Uterus (tissue), 2 donors: Measurements from ENCODE around the gene EID3.

Experiments
- CTCF ChIP-seq, 4 experiments: fragments of 200-600 bp in 2 of 4; fragments of 450-650 bp in 2 of 4; sonication (generic) in 2 of 4; IDR thresholded peaks; one replicate each; pipeline ENCODE4 v1.5.1; 2016 to 2019; ENCODE audit warnings: antibody characterized with exemption in 4 of 4, mild to moderate bottlenecking in 2 of 4, moderate library complexity in 1 of 4
- POLR2A ChIP-seq, 2 donors: fragments of 450-650 bp; IDR thresholded peaks; one replicate each; pipeline ENCODE4 v1.6.1; 2016; ENCODE audit warnings: antibody characterized with exemption in 2 of 2, mild to moderate bottlenecking in 1 of 2, moderate library complexity in 1 of 2

GRCh38 chr12:104342147-104342546 is 38.6 kb downstream of the EID3 start:
- no peak for TF ChIP-seq CTCF (IDR thresholded peaks at IDR 0.05)
- TF ChIP-seq POLR2A (IDR thresholded peaks at IDR 0.05), result no peak
